ENCODE data around the gene ADK.
"Not testable (repeated sequence)": the region's sequence is repeated elsewhere in the genome, so short reads cannot be mapped to it uniquely, and the experiment has no call there.

DNA sequence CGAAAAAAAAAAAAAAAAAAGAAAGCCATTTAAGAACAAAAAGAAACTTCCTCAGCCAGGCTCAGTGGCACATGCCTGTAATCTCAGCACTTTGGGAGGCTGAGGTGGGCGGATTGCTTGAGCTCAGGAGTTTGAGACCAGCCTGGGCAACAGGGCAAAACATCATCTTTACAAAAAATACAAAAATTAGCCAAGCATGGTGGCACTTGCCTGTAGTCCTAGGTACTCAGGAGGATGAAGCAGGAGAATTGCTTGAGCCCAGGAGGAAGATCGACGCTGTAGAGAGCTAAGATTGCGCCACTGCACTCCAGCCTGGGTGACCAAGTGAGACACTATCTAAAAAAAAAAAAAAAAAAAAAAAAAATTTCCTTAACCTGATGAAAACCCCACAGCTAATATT is 12.4 kb upstream of the ADK start:
- TF ChIP-seq, protein P1, sequence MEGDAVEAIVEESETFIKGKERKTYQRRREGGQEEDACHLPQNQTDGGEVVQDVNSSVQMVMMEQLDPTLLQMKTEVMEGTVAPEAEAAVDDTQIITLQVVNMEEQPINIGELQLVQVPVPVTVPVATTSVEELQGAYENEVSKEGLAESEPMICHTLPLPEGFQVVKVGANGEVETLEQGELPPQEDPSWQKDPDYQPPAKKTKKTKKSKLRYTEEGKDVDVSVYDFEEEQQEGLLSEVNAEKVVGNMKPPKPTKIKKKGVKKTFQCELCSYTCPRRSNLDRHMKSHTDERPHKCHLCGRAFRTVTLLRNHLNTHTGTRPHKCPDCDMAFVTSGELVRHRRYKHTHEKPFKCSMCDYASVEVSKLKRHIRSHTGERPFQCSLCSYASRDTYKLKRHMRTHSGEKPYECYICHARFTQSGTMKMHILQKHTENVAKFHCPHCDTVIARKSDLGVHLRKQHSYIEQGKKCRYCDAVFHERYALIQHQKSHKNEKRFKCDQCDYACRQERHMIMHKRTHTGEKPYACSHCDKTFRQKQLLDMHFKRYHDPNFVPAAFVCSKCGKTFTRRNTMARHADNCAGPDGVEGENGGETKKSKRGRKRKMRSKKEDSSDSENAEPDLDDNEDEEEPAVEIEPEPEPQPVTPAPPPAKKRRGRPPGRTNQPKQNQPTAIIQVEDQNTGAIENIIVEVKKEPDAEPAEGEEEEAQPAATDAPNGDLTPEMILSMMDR (IDR thresholded peaks at IDR 0.05) = not testable (repeated sequence)
- not testable (repeated sequence) for TF ChIP-seq POLR2A (IDR thresholded peaks at IDR 0.05)

Measured in lower leg skin (tissue), 3 donors.